SK-N-SH treated with all-trans-retinoic acid at 6 μM for 48 hours (cell line): ENCODE measurements around the gene AUTS2.

Source experiments
- ATAC-seq: fragments of 200-7000 bp; cut with Tn5 transposase; 3 replicates; pipeline ENCODE4 v1.9.1; 2020; ENCODE audit warnings: mild to moderate bottlenecking, moderate library complexity
- ARNTL ChIP-seq: fragments of 450-650 bp; formaldehyde crosslinking; IDR thresholded peaks from 2 replicates; pipeline ENCODE4 v1.5.0; 2020; ENCODE audit warnings: low read depth, mild to moderate bottlenecking, moderate library complexity, borderline replicate concordance
- BACH2 ChIP-seq: fragments of 250-450 bp; sonication (Bioruptor Pico); IDR thresholded peaks from 2 replicates; pipeline ENCODE4 v1.9.0; 2021; ENCODE audit warnings: mild to moderate bottlenecking, borderline replicate concordance
- CREB5 ChIP-seq: fragments of 250-450 bp; sonication (Bioruptor Pico); IDR thresholded peaks from 2 replicates; pipeline ENCODE4 v1.5.1; 2020; ENCODE audit warnings: low read depth, mild to moderate bottlenecking, moderate library complexity
- CSDC2 ChIP-seq: fragments of 250-450 bp; sonication (Bioruptor Pico); IDR thresholded peaks from 2 replicates; pipeline ENCODE4 v1.5.0; 2020; ENCODE audit warnings: mild to moderate bottlenecking, moderate library complexity
- CSRNP3 ChIP-seq: fragments of 250-450 bp; sonication (Bioruptor Pico); IDR thresholded peaks from 2 replicates; pipeline ENCODE4 v1.5.1; 2021; ENCODE audit warnings: mild to moderate bottlenecking, moderate library complexity
- ESRRG ChIP-seq: fragments of 250-450 bp; sonication (Bioruptor Pico); IDR thresholded peaks from 2 replicates; pipeline ENCODE4 v1.6.1; 2021; ENCODE audit warnings: mild to moderate bottlenecking
- GLIS3 ChIP-seq: fragments of 250-450 bp; sonication (Bioruptor Pico); IDR thresholded peaks from 2 replicates; pipeline ENCODE4 v1.5.0; 2020; ENCODE audit warnings: mild to moderate bottlenecking, moderate library complexity
- ISL1 ChIP-seq: fragments of 250-450 bp; sonication (Bioruptor Pico); IDR thresholded peaks from 2 replicates; pipeline ENCODE4 v2.1.2; 2022; ENCODE audit warnings: mild to moderate bottlenecking, moderate library complexity
- OSR1 ChIP-seq: fragments of 250-450 bp; sonication (Bioruptor Pico); IDR thresholded peaks from 2 replicates; pipeline ENCODE4 v1.8.0; 2022; ENCODE audit warnings: moderate library complexity, mild to moderate bottlenecking, inconsistent platforms
- PATZ1 ChIP-seq: fragments of 250-450 bp; sonication (Bioruptor Pico); IDR thresholded peaks from 2 replicates; pipeline ENCODE4 v1.8.0; 2020; ENCODE audit warnings: mild to moderate bottlenecking, moderate library complexity, borderline replicate concordance
- POU6F1 ChIP-seq: fragments of 250-450 bp; sonication (Bioruptor Pico); IDR thresholded peaks from 2 replicates; pipeline ENCODE4 v1.8.0; 2021; ENCODE audit warnings: low read depth, mild to moderate bottlenecking, moderate library complexity, borderline replicate concordance
- RARB ChIP-seq: fragments of 250-450 bp; sonication (Bioruptor Pico); IDR thresholded peaks from 2 replicates; pipeline ENCODE4 v1.8.0; 2021; ENCODE audit warnings: mild to moderate bottlenecking, moderate library complexity
- TCF4 ChIP-seq: fragments of 250-450 bp; sonication (Bioruptor Pico); IDR thresholded peaks from 2 replicates; pipeline ENCODE4 v1.8.0; 2021; ENCODE audit warnings: mild to moderate bottlenecking, moderate library complexity, borderline replicate concordance
- TOX ChIP-seq: fragments of 250-450 bp; sonication (Bioruptor Pico); IDR thresholded peaks from 2 replicates; pipeline ENCODE4 v1.8.0; 2021; ENCODE audit warnings: mild to moderate bottlenecking, moderate library complexity, borderline replicate concordance
- TSHZ2 ChIP-seq: fragments of 250-450 bp; sonication (Bioruptor Pico); IDR thresholded peaks from 2 replicates; pipeline ENCODE4 v1.5.0; 2020; ENCODE audit warnings: mild to moderate bottlenecking, moderate library complexity
- ZC3H10 ChIP-seq: fragments of 250-450 bp; sonication (Bioruptor Pico); IDR thresholded peaks from 2 replicates; pipeline ENCODE4 v1.5.1; 2021; ENCODE audit warnings: mild to moderate bottlenecking, moderate library complexity
- ZFP3 ChIP-seq: fragments of 250-450 bp; sonication (Bioruptor Pico); IDR thresholded peaks from 2 replicates; pipeline ENCODE4 v1.5.0; 2020; ENCODE audit warnings: mild to moderate bottlenecking, moderate library complexity
- ZNF565 ChIP-seq: fragments of 450-650 bp; formaldehyde crosslinking; conservative IDR thresholded peaks from 2 replicates; pipeline ENCODE4 v1.5.0; 2020; ENCODE audit warnings: low read depth, mild to moderate bottlenecking, moderate library complexity
- ZNF70 ChIP-seq: fragments of 450-650 bp; formaldehyde crosslinking; IDR thresholded peaks from 2 replicates; pipeline ENCODE4 v1.5.0; 2020; ENCODE audit warnings: mild to moderate bottlenecking, moderate library complexity
- ZNF8 ChIP-seq: fragments of 450-650 bp; formaldehyde crosslinking; IDR thresholded peaks from 2 replicates; pipeline ENCODE4 v1.5.0; 2020; ENCODE audit warnings: mild to moderate bottlenecking, moderate library complexity

Gene AUTS2

GRCh38 chr7:70343519-70343918 is 745.2 kb downstream of the AUTS2 start:
- no peak for ATAC-seq
- TF ChIP-seq TOX (CRISPR knock-in tag) (no peak), TSHZ2 (CRISPR knock-in tag) (no peak), RARB (CRISPR knock-in tag) (no peak), ZNF8 (CRISPR knock-in tag) (no peak), CSRNP3 (CRISPR knock-in tag) (no peak), BACH2 (CRISPR knock-in tag) (no peak), ZFP3 (CRISPR knock-in tag) (no peak), ZNF565 (CRISPR knock-in tag) (no peak), TCF4 (CRISPR knock-in tag) (no peak), ZNF70 (CRISPR knock-in tag) (no peak), CREB5 (no peak)

- no peak for ATAC-seq
- TF ChIP-seq ZC3H10 (no peak), PATZ1 (no peak), ZFP3 (CRISPR knock-in tag) (no peak), BACH2 (CRISPR knock-in tag) (no peak), CSRNP3 (CRISPR knock-in tag) (no peak), RARB (CRISPR knock-in tag) (no peak), CREB5 (no peak), TCF4 (CRISPR knock-in tag) (no peak), OSR1 (CRISPR knock-in tag) (no peak), TOX (CRISPR knock-in tag) (no peak), CSDC2 (no peak), ZNF70 (CRISPR knock-in tag) (no peak), ISL1 (CRISPR knock-in tag) (no peak), ARNTL (no peak), ESRRG (CRISPR knock-in tag) (no peak), ZNF8 (CRISPR knock-in tag) (no peak), GLIS3 (CRISPR knock-in tag) (no peak), POU6F1 (CRISPR knock-in tag) (no peak)
These were observed 746.5 kb downstream of the AUTS2 start for GRCh38 chr7:70344726-70345125.
